ENCODE data around the gene TARDBP.
"Not testable (repeated sequence)": the region's sequence is repeated elsewhere in the genome, so short reads cannot be mapped to it uniquely, and the experiment has no call there.

TARDBP gene

DNA sequence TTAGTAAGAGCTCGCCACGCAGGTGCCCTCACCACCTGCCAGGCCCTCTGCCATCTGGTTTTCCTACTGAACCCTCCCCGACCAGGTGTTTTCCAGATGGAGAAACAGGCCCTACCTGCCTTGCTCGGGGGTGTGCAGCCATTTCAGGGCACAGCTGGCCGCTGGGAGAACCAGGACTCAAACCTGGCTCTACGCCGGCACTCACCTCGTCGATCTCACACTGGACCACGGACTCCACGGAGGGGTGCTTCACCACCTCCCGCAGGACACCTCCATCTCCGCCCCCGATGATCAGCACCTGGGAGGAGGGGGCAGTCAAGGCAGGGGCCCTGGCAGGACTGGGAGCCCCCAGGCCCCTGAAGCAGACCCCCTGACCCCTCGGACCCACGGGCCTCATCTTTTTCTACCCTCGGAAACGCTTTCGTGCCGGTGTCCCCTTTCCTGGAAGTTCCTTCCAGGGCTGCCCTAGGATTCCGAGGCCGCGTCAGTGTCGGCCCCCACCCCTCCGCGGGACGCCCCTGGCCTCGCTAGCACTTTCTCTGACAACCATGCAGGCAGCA is 46.2 kb downstream of the TARDBP start:
- DNase-seq (ENCODE audit: extremely low read depth in 1 of 2, low read depth in 1 of 2) = no peak

GRCh38 chr1:11059155-11059967 is 46.9 kb downstream of the TARDBP start:
- peak in 1 of 2 donors; percentile 11 for DNase-seq (ENCODE audit: extremely low read depth in 1 of 2, low read depth in 1 of 2)

DNA sequence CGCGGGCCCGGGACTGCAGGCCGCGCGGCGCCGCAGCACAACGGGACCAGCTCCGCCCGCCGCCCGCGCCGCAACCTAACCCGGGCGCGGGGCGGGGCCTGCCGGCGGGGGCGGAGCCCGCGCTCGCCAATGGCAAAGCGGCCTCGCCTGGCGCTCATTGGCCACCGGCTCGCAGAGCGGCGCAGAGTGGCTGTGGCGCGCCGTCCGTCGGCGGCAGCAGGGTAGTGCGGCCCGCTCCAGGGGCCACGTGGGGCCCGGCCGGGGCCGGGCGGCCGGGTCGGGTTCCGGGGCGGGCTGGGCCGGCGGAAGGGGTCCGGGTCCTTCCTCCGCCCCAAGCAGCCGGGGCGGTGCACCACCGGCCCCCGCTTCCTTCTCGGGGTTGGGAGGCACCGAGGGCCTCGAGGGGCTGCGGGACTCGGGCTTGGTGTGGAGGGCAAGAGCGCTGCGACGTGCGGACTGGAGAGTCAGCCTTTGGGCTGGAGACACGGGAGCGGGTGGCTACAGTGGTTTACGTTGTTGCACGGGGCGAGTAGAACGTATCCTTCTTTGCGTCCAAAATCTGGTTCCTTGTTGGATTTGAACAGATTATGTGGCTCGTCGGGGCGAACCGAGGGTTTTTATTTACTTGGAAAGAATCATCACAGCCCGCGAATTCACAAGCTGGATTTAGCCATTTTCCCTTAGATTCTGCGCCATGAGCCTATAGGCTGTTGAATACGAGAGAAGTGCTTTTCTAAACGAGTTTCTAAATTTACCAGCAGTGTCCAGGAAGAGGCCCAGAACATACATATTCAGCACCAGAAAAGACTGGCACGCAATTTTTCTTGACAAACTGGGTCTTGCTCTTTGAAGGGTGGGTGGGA is 47.7 kb downstream of the TARDBP start, which contains the start of gene SRM:
TSS of gene SRM (minus strand) at position 51 of the 863 bp plus-strand sequence. CDS start 75 bp downstream, outside the sequence.
- DNase-seq (ENCODE audit: extremely low read depth in 1 of 2, low read depth in 1 of 2) = peak; percentile 46 to 87

DNA sequence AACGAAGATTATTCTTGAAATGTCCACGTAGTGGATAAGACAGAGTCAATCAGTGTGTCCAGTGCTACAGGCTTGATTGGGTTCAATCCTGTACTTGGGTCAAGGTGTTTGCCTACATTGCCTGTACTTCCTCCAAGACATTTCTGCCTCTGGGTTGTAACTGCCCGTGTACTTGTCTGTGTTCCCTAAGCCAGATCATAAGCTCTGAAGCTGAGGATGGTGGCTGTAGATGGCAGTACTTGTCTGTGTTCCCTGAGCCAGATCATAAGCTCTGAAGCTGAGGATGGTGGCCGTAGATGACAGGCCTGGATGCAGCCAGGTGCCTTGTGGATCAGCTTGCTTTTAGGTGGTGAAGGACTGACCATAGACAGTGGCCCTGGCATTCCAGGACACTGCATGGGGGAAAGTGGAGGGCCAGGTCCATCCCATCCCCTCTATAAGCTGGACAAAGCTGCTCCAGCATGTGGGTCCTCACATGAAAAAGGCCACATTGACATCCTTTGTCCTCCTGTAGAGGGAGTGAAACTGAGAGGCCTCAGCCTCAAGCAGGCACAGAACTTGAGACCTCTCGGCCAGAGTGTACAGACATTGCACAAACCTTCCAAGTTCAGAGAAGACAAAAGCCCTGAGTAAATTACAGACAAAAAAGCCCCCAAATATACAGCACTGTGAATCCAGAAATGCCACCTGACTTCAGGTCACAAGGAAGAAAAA is 49.4 kb downstream of the TARDBP start:
- DNase-seq (ENCODE audit: extremely low read depth in 1 of 2, low read depth in 1 of 2) = no peak

DNA sequence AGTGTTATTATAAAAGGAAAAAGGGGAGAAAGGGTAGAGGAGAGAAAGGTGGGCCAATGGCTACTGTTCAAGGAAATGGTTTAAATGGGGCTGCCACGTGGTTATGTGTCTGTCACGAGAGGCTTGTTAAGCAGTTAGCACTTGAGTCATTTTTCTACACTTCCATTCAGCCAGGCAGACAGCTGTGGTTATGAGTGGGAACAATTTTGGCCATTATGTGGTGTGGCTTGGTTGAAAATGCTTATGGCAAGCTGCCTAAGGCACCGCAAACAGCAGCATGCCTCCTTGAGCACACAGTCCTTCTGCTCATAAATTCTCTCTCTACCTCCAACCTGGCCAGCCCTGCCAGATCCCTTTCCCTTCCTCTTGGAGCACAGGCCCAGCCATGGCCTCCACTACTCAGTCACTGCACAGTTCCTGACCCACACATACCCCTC is 50.5 kb downstream of the TARDBP start:
- DNase-seq (ENCODE audit: extremely low read depth in 1 of 2, low read depth in 1 of 2) = no peak

GRCh38 chr1:11063937-11064537 is 51.6 kb downstream of the TARDBP start:
- DNase-seq (ENCODE audit: extremely low read depth in 1 of 2, low read depth in 1 of 2) = not testable (repeated sequence)

- no peak for DNase-seq (ENCODE audit: extremely low read depth in 1 of 2, low read depth in 1 of 2)
These were observed 52.5 kb downstream of the TARDBP start for GRCh38 chr1:11064942-11065341.

GRCh38 chr1:11065796-11066195 is 53.3 kb downstream of the TARDBP start:
- no peak for DNase-seq (ENCODE audit: extremely low read depth in 1 of 2, low read depth in 1 of 2)

GRCh38 chr1:11067716-11068599 is 55.5 kb downstream of the TARDBP start:
- DNase-seq (ENCODE audit: extremely low read depth in 1 of 2, low read depth in 1 of 2) = no peak

GRCh38 chr1:11068600-11069473 is 56.4 kb downstream of the TARDBP start:
- no peak for DNase-seq (ENCODE audit: extremely low read depth in 1 of 2, low read depth in 1 of 2)

GRCh38 chr1:11070876-11071275 is 58.4 kb downstream of the TARDBP start:
- no peak for DNase-seq (ENCODE audit: extremely low read depth in 1 of 2, low read depth in 1 of 2)

- DNase-seq (ENCODE audit: extremely low read depth in 1 of 2, low read depth in 1 of 2) = no peak
These were observed 59.2 kb downstream of the TARDBP start for GRCh38 chr1:11071463-11072215.

DNA sequence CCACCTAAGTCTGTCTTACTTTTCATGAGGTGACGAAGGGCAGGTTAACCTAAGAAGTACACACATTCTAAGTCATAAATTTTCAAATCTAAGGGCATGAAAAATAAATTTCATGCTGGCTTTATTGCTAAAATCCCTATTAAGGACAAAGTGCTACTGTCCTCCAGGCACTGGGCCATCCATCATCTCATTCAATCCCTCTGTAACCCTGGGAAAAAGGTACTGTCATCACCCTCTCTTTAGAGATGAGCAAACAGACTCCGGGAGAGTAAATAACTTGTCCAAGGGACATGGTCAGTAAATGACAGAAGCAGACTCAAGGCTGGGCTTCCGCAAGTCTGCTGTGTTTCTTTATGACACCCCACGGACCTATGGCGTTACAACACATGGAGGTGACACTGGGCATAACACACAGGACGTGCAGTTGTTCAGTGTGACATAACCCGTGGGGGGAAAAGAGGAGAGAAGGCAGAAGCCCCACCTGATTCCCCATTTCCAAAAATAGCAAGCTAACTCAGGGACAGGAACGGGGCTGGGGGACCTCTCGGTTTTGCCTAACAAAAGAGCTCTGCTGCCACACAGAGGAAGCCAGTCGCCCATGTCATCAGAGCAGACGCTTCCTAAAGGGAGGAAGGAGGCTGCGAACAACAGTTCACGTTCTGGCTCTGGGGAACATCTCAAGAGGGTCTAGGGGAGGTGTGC is 59.9 kb downstream of the TARDBP start:
- DNase-seq (ENCODE audit: extremely low read depth in 1 of 2, low read depth in 1 of 2) = no peak

DNA sequence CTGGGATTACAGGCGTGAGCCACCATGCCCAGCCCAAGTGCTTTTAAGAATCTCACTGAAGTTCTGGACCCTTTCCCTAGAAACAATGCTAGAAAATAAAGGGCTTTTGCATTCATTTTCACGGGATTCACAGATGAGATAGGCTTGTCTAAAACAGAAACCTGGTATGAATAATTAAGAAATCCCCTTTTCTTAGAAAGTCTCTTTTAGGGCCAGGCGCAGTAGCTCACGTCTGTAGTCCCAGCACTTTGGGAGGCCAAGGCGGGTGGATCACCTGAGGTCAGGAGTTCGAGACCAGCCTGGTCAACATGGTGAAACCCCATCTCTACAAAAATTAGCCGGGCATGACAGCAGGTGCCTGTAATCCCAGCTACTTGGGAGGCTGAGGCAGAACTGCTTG is 60.9 kb downstream of the TARDBP start:
- not testable (repeated sequence) for DNase-seq (ENCODE audit: extremely low read depth in 1 of 2, low read depth in 1 of 2)
